DOHH2 (cell line): ENCODE results near the gene BCL2.

Experiments used
- H3F3A ChIP-seq: fragments of 200-600 bp; sonication (generic), shearing (Covaris generic); 2 replicates; pipeline ENCODE4 v1.6.0; 2016; ENCODE audit warnings: antibody characterized with exemption, mild to moderate bottlenecking; ENCODE audit not compliant: control insufficient read depth, insufficient read depth
- H3K27ac ChIP-seq: fragments of 200-600 bp; sonication (generic); 2 replicates; pipeline ENCODE4 v1.5.1; 2014; ENCODE audit warnings: low read depth, mild to moderate bottlenecking, low read length, moderate library complexity
- H3K27me3 ChIP-seq: fragments of 200-600 bp; sonication (generic); 2 replicates; pipeline ENCODE4 v1.6.1; 2014; ENCODE audit warnings: mild to moderate bottlenecking, low read length, mixed read lengths; ENCODE audit not compliant: control insufficient read depth
- H3K36me3 ChIP-seq: fragments of 200-600 bp; sonication (generic); 2 replicates; pipeline ENCODE4 v1.6.1; 2014; ENCODE audit warnings: mild to moderate bottlenecking, low read length, moderate library complexity, mixed read lengths; ENCODE audit not compliant: control insufficient read depth
- H3K4me1 ChIP-seq: fragments of 200-600 bp; sonication (generic); 2 replicates; pipeline ENCODE4 v1.6.1; 2014; ENCODE audit warnings: mild to moderate bottlenecking, low read length, mixed read lengths; ENCODE audit not compliant: control insufficient read depth
- H3K4me2 ChIP-seq: fragments of 200-600 bp; sonication (generic); 2 replicates; pipeline ENCODE4 v1.6.0; 2014; ENCODE audit warnings: mild to moderate bottlenecking, low read length, moderate library complexity
- H3K4me3 ChIP-seq: fragments of 200-600 bp; sonication (generic); 2 replicates; pipeline ENCODE4 v1.5.1; 2014; ENCODE audit warnings: mild to moderate bottlenecking, low read length, mixed read lengths
- H3K79me2 ChIP-seq: fragments of 200-600 bp; sonication (generic); 2 replicates; pipeline ENCODE4 v1.6.1; 2014; ENCODE audit warnings: mild to moderate bottlenecking, low read length, mixed read lengths; ENCODE audit not compliant: control insufficient read depth
- H3K9me2 ChIP-seq: fragments of 200-600 bp; sonication (generic); replicated peaks from 2 replicates; pipeline ENCODE4 v1.6.1; 2014; ENCODE audit warnings: mild to moderate bottlenecking, low read length, mixed read lengths; ENCODE audit not compliant: control insufficient read depth
- H3K9me3 ChIP-seq: fragments of 200-600 bp; sonication (generic); 2 replicates; pipeline ENCODE4 v1.6.1; 2014; ENCODE audit warnings: antibody characterized with exemption, low read length, mixed read lengths; ENCODE audit not compliant: control insufficient read depth, insufficient read depth
- H4K20me1 ChIP-seq: fragments of 200-600 bp; sonication (generic); 2 replicates; pipeline ENCODE4 v1.6.0; 2014; ENCODE audit warnings: low read depth, mild to moderate bottlenecking, antibody characterized with exemption, low read length, moderate library complexity; ENCODE audit not compliant: control insufficient read depth, insufficient read depth
- CTCF ChIP-seq: fragments of 200-600 bp; sonication (generic); IDR thresholded peaks from one replicate; pipeline ENCODE4 v1.5.1; 2014; ENCODE audit warnings: antibody characterized with exemption, mild to moderate bottlenecking, low read depth, low read length; ENCODE audit not compliant: poor library complexity, severe bottlenecking
- EZH2phosphoT487 ChIP-seq: fragments of 200-600 bp; sonication (generic); IDR thresholded peaks from 2 replicates; pipeline ENCODE4 v1.6.1; 2017; ENCODE audit warnings: borderline replicate concordance, mild to moderate bottlenecking, antibody characterized with exemption, low read length, moderate library complexity, mixed read lengths

Gene BCL2

GRCh38 chr18:63107171-63107845 is 212.3 kb downstream of the BCL2 start:
- H3K27ac ChIP-seq = no peak overlapping the region
- H3K4me2 ChIP-seq = no peak overlapping the region
- no peaks in the 10 kb centered on the region for H3K9me2 ChIP-seq
- H3K79me2 ChIP-seq = no peaks in the 10 kb centered on the region
- H3K36me3 ChIP-seq = no peaks in the 10 kb centered on the region
- H3K27me3 ChIP-seq = peaks cover 7% of the 10 kb centered on the region
- TF ChIP-seq EZH2phosphoT487 (no peak), CTCF (no peak)
- no peaks in the 10 kb centered on the region for H3F3A ChIP-seq
- H4K20me1 ChIP-seq = no peaks in the 10 kb centered on the region
- no peaks in the 10 kb centered on the region for H3K4me1 ChIP-seq
- H3K9me3 ChIP-seq = no peaks in the 10 kb centered on the region
- no peak overlapping the region for H3K4me3 ChIP-seq

GRCh38 chr18:63106727-63107126 is 212.8 kb downstream of the BCL2 start:
- H3F3A ChIP-seq = no peaks in the 10 kb centered on the region
- H3K9me2 ChIP-seq = no peaks in the 10 kb centered on the region
- no peak overlapping the region for H3K27ac ChIP-seq
- H3K79me2 ChIP-seq = no peaks in the 10 kb centered on the region
- H4K20me1 ChIP-seq = no peaks in the 10 kb centered on the region
- no peaks in the 10 kb centered on the region for H3K9me3 ChIP-seq
- H3K4me2 ChIP-seq = no peak overlapping the region
- H3K27me3 ChIP-seq = peaks cover 7% of the 10 kb centered on the region
- TF ChIP-seq CTCF (no peak), EZH2phosphoT487 (no peak)
- no peaks in the 10 kb centered on the region for H3K4me1 ChIP-seq
- no peak overlapping the region for H3K4me3 ChIP-seq
- H3K36me3 ChIP-seq = no peaks in the 10 kb centered on the region

GRCh38 chr18:63105636-63106316 is 213.8 kb downstream of the BCL2 start:
- H3F3A ChIP-seq = no peaks in the 10 kb centered on the region
- H3K4me1 ChIP-seq = no peaks in the 10 kb centered on the region
- H3K4me3 ChIP-seq = no peak overlapping the region
- H3K9me2 ChIP-seq = no peaks in the 10 kb centered on the region
- no peaks in the 10 kb centered on the region for H3K79me2 ChIP-seq
- no peak overlapping the region for H3K4me2 ChIP-seq
- TF ChIP-seq EZH2phosphoT487 = no peak
- H4K20me1 ChIP-seq = no peaks in the 10 kb centered on the region
- no peaks in the 10 kb centered on the region for H3K36me3 ChIP-seq
- H3K27me3 ChIP-seq = peaks cover 7% of the 10 kb centered on the region
- no peak overlapping the region for H3K27ac ChIP-seq
- no peaks in the 10 kb centered on the region for H3K9me3 ChIP-seq

GRCh38 chr18:63104868-63105267 is 214.7 kb downstream of the BCL2 start:
- H3K27ac ChIP-seq = no peak overlapping the region

More at GRCh38 chr18:63104868-63105267, 214.7 kb downstream of the BCL2 start:
- no peaks in the 10 kb centered on the region for H3F3A ChIP-seq
- no peak overlapping the region for H3K4me2 ChIP-seq
- TF ChIP-seq EZH2phosphoT487 (no peak), CTCF (no peak)
- no peaks in the 10 kb centered on the region for H3K9me3 ChIP-seq
- no peaks in the 10 kb centered on the region for H4K20me1 ChIP-seq
- H3K4me1 ChIP-seq = no peaks in the 10 kb centered on the region
- peaks cover 7% of the 10 kb centered on the region for H3K27me3 ChIP-seq
- no peak overlapping the region for H3K4me3 ChIP-seq
- no peaks in the 10 kb centered on the region for H3K79me2 ChIP-seq
- H3K9me2 ChIP-seq = no peaks in the 10 kb centered on the region
- H3K36me3 ChIP-seq = no peaks in the 10 kb centered on the region
